ENCODE measurements around the gene HNRNPA1L2. TPM values are rescaled to one million over a fixed set of nuclear protein-coding genes. Genes with fewer than 3 reads are reported as not detected.

Gene HNRNPA1L2
- polyA plus RNA-seq, 1 of the 3 experiments (the other 2 are of a cell fraction), result 4.5 TPM

GRCh38 chr13:52644108-52644507, 1.9 kb downstream of the HNRNPA1L2 start:
- H3K27me3 ChIP-seq (ENCODE audit: insufficient read depth), result no peaks in the 10 kb centered on the region
- no peaks in the 10 kb centered on the region for H4K20me1 ChIP-seq (ENCODE audit: insufficient read depth)
- ChIA-PET CTCF (interaction anchor here (0.6 to 1.2 kb wide), 2 partner anchors 8 to 319 kb away, joined by 3 read pairs; partner anchors contain the start of gene SUGT1), POLR2A (interaction anchor here (0.9 kb wide), 2 partner anchors 9 kb away, joined by 3 read pairs; partner anchors contain the start of gene SUGT1)
- no peaks in the 10 kb centered on the region for H3F3A ChIP-seq (replicated peaks; ENCODE audit: insufficient read depth)
- no peak for TF ChIP-seq GATA2 (CRISPR knock-in tag; IDR thresholded peaks at IDR 0.05)
- TF ChIP-seq MAX (IDR thresholded peaks at IDR 0.05; ENCODE audit: low read depth), result no peak
- no peak for TF ChIP-seq CTCF (IDR thresholded peaks at IDR 0.05)
- TF ChIP-seq TCF12 (IDR thresholded peaks at IDR 0.05), result no peak
- no peak for TF ChIP-seq RFX5 (IDR thresholded peaks at IDR 0.05; ENCODE audit: low read length)
- TF ChIP-seq GABPA (IDR thresholded peaks at IDR 0.05; ENCODE audit: low read depth), result no peak
- TF ChIP-seq SIN3A (IDR thresholded peaks at IDR 0.05; ENCODE audit: borderline replicate concordance, low read depth, low read length), result no peak
- TF ChIP-seq MXI1 (IDR thresholded peaks at IDR 0.05; ENCODE audit: low read depth, low read length), result no peak
- TF ChIP-seq FOXJ3 (CRISPR knock-in tag; IDR thresholded peaks at IDR 0.05), result no peak
- no peak for TF ChIP-seq RAD21 (IDR thresholded peaks at IDR 0.05; ENCODE audit: low read length)
- TF ChIP-seq USF1 (IDR thresholded peaks at IDR 0.05; ENCODE audit: borderline replicate concordance, low read depth), result no peak
- TF ChIP-seq PBX3 (IDR thresholded peaks at IDR 0.05), result no peak
- no peak for TF ChIP-seq FOXM1 (IDR thresholded peaks at IDR 0.05; ENCODE audit: low read depth)
- TF ChIP-seq REST (IDR thresholded peaks at IDR 0.05; ENCODE audit: low read depth, low read length), result no peak
- TF ChIP-seq EP300 (IDR thresholded peaks at IDR 0.05; ENCODE audit: borderline replicate concordance in 1 of 2, low read depth in 1 of 2, low read length in 1 of 2), result no peak
- no peak overlapping the region for H3K27ac ChIP-seq (ENCODE audit: low read depth in 2 of 2, low read length in 1 of 2)
- WGBS (ENCODE audit: low lambda C conversion rate), result 73% methylated on average over 3 of the region's 3 CpGs
- no peak for DNase-seq
- H3K4me2 ChIP-seq, result no peak overlapping the region
- H3K36me3 ChIP-seq (replicated peaks in 1 of 2; ENCODE audit: control insufficient read depth in 1 of 2, insufficient read depth in 2 of 2, low read length in 1 of 2), result peaks cover 4 to 18% of the 10 kb centered on the region in 2 experiments
- no peak overlapping the region for H2AFZ ChIP-seq (ENCODE audit: low read depth)
- no peaks in the 10 kb centered on the region for H3K4me1 ChIP-seq (ENCODE audit: control insufficient read depth in 1 of 2, insufficient read depth in 2 of 2, low read depth in 1 of 2, low read length in 1 of 2)
- no peak overlapping the region for H3K4me3 ChIP-seq (ENCODE audit: low read depth in 2 of 2, low read length in 1 of 2)
- no peaks in the 10 kb centered on the region for H3K9me2 ChIP-seq
- peaks cover 4% of the 10 kb centered on the region; the same call in 1 of the 2 replicates for H3K79me2 ChIP-seq (ENCODE audit: insufficient read depth)
- H3K9ac ChIP-seq, result no peak overlapping the region
- H3K9me3 ChIP-seq, result no peaks in the 10 kb centered on the region
